Vagina (tissue), 2 donors: Measurements from ENCODE around the gene AP1S3. TPM values are rescaled to one million over a fixed set of nuclear protein-coding genes. Genes with fewer than 3 reads are reported as not detected.

ENCODE experiments used
- DNase-seq, 2 donors: peaks; one replicate each; pipeline ENCODE4 v3.0.0-alpha.2; 2017; ENCODE audit errors: extremely low spot score in 2 of 2
- H3K27ac ChIP-seq: fragments of 200-600 bp; sonication (generic); one replicate; pipeline ENCODE4 v1.5.1; 2019
- H3K27me3 ChIP-seq: fragments of 200-600 bp; sonication (generic); one replicate; pipeline ENCODE4 v1.5.1; 2019
- H3K36me3 ChIP-seq, 2 donors: fragments of 200-600 bp; sonication (generic); one replicate each; pipeline ENCODE4 v1.5.1; 2017 to 2019
- H3K4me1 ChIP-seq: fragments of 200-600 bp; sonication (generic); one replicate; pipeline ENCODE4 v1.5.1; 2019
- H3K4me3 ChIP-seq, 2 donors: fragments of 200-600 bp; sonication (generic); 1 replicate in 1 of 2; 2 replicates in 1 of 2; pipeline ENCODE4 v1.5.1; 2016 to 2019
- H3K9me3 ChIP-seq: fragments of 200-600 bp; sonication (generic); one replicate; pipeline ENCODE4 v1.5.1; 2019
- POLR2A ChIP-seq, 2 donors: fragments of 450-650 bp; IDR thresholded peaks; one replicate each; pipeline ENCODE4 v1.6.1; 2017; ENCODE audit warnings: antibody characterized with exemption in 2 of 2, mild to moderate bottlenecking in 2 of 2, moderate library complexity in 2 of 2
- POLR2AphosphoS5 ChIP-seq, 2 donors: sonication (generic); formaldehyde crosslinking; IDR thresholded peaks; one replicate each; pipeline ENCODE4 v1.9.0; 2017; ENCODE audit warnings: antibody characterized with exemption in 2 of 2, mild to moderate bottlenecking in 2 of 2, low read depth in 1 of 2; ENCODE audit not compliant: insufficient read depth in 1 of 2
- intact Hi-C: fragments of 100-400 bp; cut with DNase I; formaldehyde crosslinking; loops from one replicate; pipeline ENCODE4 v1.15.1; 2023
- total RNA-seq: library from RNA; depleted of rRNA; stranded (reverse); fragments of >200 nt; gene quantifications from one replicate; pipeline ENCODE4 v1.2.3, GENCODE V29; 2016
- TF ChIP-seq, protein P1 (sequence below), 3 experiments: fragments of 450-650 bp in 2 of 3; fragments of 200-600 bp in 1 of 3; sonication (generic) in 1 of 3; IDR thresholded peaks; one replicate each; pipeline ENCODE4 v1.5.1; 2017 to 2019; ENCODE audit warnings: antibody characterized with exemption in 3 of 3, mild to moderate bottlenecking in 2 of 3, moderate library complexity in 2 of 3

AP1S3 gene
- total RNA-seq, 1 donor from 2014 or later, result 9.8 TPM

DNA sequence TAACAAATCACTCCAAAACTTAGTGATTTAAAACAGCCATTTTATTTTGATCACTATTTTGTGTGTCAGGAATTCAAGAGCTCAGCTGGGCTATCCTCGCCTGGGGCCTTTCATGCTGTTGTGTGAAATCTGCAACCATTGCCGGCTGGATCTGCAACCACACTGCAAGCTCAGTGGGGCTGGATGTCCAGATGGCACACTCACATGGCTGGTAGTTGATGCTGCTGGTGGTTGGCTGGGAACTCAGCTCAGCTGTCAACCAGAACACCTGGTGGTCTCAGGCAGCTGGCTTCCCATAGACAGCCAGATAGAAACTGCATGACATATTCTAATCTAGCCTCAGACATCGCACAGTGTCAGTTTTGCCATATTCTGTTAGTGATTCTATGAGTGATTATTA, 30.6 kb upstream of the AP1S3 start:
- Histone ChIP-seq H3K4me3 (no peak overlapping the region), H3K4me1 (no peaks in the 10 kb centered on the region), H3K27me3 (no peaks in the 10 kb centered on the region), H3K9me3 (no peaks in the 10 kb centered on the region), H3K27ac (no peak overlapping the region), H3K36me3 (no peaks in the 10 kb centered on the region)
- no peak for DNase-seq
- intact Hi-C loops, result no loop called here
- TF ChIP-seq, protein P1, sequence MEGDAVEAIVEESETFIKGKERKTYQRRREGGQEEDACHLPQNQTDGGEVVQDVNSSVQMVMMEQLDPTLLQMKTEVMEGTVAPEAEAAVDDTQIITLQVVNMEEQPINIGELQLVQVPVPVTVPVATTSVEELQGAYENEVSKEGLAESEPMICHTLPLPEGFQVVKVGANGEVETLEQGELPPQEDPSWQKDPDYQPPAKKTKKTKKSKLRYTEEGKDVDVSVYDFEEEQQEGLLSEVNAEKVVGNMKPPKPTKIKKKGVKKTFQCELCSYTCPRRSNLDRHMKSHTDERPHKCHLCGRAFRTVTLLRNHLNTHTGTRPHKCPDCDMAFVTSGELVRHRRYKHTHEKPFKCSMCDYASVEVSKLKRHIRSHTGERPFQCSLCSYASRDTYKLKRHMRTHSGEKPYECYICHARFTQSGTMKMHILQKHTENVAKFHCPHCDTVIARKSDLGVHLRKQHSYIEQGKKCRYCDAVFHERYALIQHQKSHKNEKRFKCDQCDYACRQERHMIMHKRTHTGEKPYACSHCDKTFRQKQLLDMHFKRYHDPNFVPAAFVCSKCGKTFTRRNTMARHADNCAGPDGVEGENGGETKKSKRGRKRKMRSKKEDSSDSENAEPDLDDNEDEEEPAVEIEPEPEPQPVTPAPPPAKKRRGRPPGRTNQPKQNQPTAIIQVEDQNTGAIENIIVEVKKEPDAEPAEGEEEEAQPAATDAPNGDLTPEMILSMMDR (IDR thresholded peaks at IDR 0.05), result no peak
- TF ChIP-seq POLR2AphosphoS5 (IDR thresholded peaks at IDR 0.05; ENCODE audit: insufficient read depth in 1 of 2, low read depth in 1 of 2) (no peak), POLR2A (IDR thresholded peaks at IDR 0.05) (no peak)

DNA sequence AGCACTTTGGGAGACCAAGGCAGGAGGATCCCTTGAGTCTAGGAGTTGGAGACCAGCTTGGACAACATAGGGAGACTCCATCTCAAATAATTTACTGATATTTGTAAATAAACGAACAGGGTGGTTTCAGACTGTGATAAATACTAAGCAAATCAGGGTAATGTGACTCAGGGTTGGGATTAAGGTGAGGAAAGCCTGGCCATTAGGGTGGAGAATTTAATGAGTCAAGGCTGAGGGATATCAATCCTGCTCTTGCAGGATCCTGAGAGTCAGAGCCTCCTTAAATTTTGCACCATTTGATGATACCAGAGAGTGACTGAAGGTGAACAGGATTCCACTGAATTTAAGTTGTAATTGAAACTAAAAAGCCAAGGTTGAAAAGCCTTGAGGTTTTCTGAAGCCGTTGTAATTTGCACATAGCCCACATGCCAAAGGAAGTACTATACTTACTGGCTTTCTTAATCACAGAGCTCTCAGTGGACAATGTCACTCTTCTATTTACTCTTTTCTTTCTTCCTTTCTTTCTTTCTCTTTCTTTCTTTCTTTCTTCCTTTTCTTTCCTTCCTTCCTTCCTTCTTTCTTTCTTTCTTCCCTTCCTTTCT, 28.6 kb upstream of the AP1S3 start:
- no peak for TF ChIP-seq POLR2A (IDR thresholded peaks at IDR 0.05)
- TF ChIP-seq, protein P1 (IDR thresholded peaks at IDR 0.05), result no peak
- no peak overlapping the region for H3K4me3 ChIP-seq
- no peak overlapping the region for H3K27ac ChIP-seq
- no peaks in the 10 kb centered on the region for H3K4me1 ChIP-seq
- H3K36me3 ChIP-seq, result no peaks in the 10 kb centered on the region
- DNase-seq, result no peak
- intact Hi-C loops, result no loop called here
- no peaks in the 10 kb centered on the region for H3K27me3 ChIP-seq
- H3K9me3 ChIP-seq, result no peaks in the 10 kb centered on the region

DNA sequence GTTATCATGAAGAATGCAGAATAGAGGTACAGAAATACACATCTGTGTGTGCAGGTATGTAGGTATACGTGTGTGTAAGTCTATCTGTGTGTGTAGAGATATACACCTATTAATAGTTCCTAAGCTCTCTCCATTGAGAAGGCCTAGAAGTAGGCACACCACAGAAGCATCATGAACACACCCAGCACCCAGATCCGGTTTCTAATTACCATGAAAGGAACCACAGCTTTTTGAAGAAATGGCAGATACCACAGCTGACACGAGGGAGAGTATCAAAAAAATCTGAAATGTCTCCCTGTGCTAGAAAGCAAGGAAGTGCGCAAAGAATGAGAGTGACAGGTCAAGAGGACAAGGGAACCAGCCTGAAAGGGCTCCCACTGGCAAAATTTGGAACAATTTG, 27.7 kb upstream of the AP1S3 start:
- TF ChIP-seq POLR2A (IDR thresholded peaks at IDR 0.05) (no peak), POLR2AphosphoS5 (IDR thresholded peaks at IDR 0.05; ENCODE audit: insufficient read depth in 1 of 2, low read depth in 1 of 2) (no peak)
- TF ChIP-seq, protein P1 (IDR thresholded peaks at IDR 0.05), result no peak
- Histone ChIP-seq H3K4me1 (no peaks in the 10 kb centered on the region), H3K9me3 (no peaks in the 10 kb centered on the region), H3K27ac (no peak overlapping the region), H3K4me3 (no peak overlapping the region), H3K36me3 (no peaks in the 10 kb centered on the region), H3K27me3 (no peaks in the 10 kb centered on the region)
- DNase-seq, result no peak
- intact Hi-C loops, result no loop called here

DNA sequence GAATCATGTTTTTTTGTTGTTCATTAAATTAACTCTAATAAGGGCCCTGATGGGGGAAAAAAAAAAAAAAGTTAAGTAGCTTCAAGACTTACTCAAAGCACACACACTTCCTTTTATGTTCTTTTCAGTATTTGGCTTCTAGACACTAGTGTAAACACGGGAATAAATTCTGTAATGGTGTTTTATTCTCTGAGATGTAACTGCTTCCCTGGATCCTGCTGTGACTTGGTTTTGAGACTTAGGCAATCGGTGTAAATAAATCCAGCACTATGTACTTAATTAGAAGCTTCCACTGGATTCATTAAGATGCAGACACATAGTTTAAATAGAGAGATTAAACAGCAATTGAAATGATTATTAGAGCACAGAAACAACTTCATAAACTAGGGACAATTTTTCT, 26.1 kb upstream of the AP1S3 start:
- H3K4me3 ChIP-seq, result no peak overlapping the region
- H3K9me3 ChIP-seq, result no peaks in the 10 kb centered on the region
- intact Hi-C loops, result no loop called here
- no peaks in the 10 kb centered on the region for H3K36me3 ChIP-seq
- no peaks in the 10 kb centered on the region for H3K4me1 ChIP-seq
- no peak for DNase-seq
- TF ChIP-seq POLR2AphosphoS5 (IDR thresholded peaks at IDR 0.05; ENCODE audit: insufficient read depth in 1 of 2, low read depth in 1 of 2) (no peak), POLR2A (IDR thresholded peaks at IDR 0.05) (no peak)
- TF ChIP-seq, protein P1 (IDR thresholded peaks at IDR 0.05), result no peak
- no peak overlapping the region for H3K27ac ChIP-seq
- H3K27me3 ChIP-seq, result no peaks in the 10 kb centered on the region

DNA sequence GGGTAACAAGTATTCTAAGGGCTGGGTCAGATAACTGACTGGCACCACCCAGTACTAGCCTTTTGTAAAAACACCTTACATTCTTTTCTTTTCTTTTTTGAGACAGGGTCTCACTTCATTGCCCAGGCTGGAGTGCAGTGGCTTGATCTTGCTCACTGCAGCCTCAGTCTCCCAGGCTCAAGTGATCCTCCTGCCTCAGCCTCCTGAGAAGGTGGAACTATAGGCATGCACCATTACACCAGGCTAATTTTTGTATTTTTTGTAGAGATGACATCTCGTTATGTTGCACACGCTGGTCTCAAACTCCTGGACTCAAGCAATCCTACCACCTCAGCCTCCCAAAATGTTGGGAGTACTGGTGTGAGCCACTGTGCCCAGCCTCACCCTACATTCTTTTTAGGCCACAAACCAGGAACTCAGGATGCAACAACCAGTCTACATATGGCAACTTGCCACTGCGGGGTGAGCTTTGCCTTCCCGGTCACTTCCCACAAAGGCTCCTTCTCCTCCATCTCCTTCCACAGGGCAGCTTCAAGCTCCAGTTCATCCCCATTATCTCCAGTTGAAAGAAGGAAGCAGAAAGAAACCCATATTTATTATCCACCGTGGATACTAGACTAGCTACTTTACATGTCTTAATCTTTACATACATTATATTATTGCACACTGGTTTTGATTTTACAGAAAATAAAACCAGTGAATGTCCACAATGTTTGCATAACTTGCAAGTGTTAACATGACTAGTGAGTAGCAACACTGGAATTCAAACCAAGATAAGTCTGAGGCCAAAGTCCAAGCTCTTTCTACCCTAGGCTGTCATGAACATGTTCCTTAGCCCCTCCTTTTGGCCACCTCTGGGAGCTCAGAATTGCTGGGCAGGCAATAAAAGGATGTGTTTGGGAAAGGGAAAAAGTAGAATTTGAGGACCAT, 23.7 kb upstream of the AP1S3 start:
- Histone ChIP-seq H3K27ac (no peak overlapping the region), H3K36me3 (no peaks in the 10 kb centered on the region), H3K4me3 (no peak overlapping the region), H3K9me3 (no peaks in the 10 kb centered on the region), H3K27me3 (no peaks in the 10 kb centered on the region), H3K4me1 (no peaks in the 10 kb centered on the region)
- DNase-seq, result no peak
- intact Hi-C loops, result no loop called here
- TF ChIP-seq, protein P1 (IDR thresholded peaks at IDR 0.05), result no peak
- no peak for TF ChIP-seq POLR2AphosphoS5 (IDR thresholded peaks at IDR 0.05; ENCODE audit: insufficient read depth in 1 of 2, low read depth in 1 of 2)
- no peak for TF ChIP-seq POLR2A (IDR thresholded peaks at IDR 0.05)
